C4-2B (cell line): ENCODE data around the gene AGPAT4.

Source experiments
- CTCF ChIP-seq: fragments of 450-650 bp; conservative IDR thresholded peaks from 2 replicates; pipeline ENCODE4 v1.5.1; 2017; ENCODE audit warnings: mild to moderate bottlenecking
- ZFX ChIP-seq: fragments of 450-650 bp; IDR thresholded peaks from 2 replicates; pipeline ENCODE4 v1.6.1; 2017

- TF ChIP-seq CTCF (no peak; the same call in 1 of the 2 replicates), ZFX (no peak)
Measured at GRCh38 chr6:161152907-161153662, 120.8 kb downstream of the AGPAT4 start.
